GM08714 (cell line): ENCODE data around the gene DNAJB1.
A peak's percentile ranks its signal among the peaks of the same experiment; 100 is the strongest.
"Not testable (repeated sequence)": the region's sequence is repeated elsewhere in the genome, so short reads cannot be mapped to it uniquely, and the experiment has no call there.

ENCODE experiments used
- H3K4me3 ChIP-seq: fragments of 200-500 bp; sonication (Bioruptor generic); 2 replicates; pipeline ENCODE4 v1.5.1; 2014; ENCODE audit warnings: mild to moderate bottlenecking, low read length, inconsistent platforms
- ZNF274 ChIP-seq: IDR thresholded peaks from 2 replicates; pipeline ENCODE4 v1.6.1; 2012; ENCODE audit warnings: mild to moderate bottlenecking, low read depth, low read length

The DNAJB1 gene

GRCh38 chr19:14519860-14520407, 1.7 kb upstream of the DNAJB1 start:
- no peak overlapping the region for H3K4me3 ChIP-seq
- no peak for TF ChIP-seq ZNF274

GRCh38 chr19:14519245-14519859, 1.2 kb upstream of the DNAJB1 start:
- TF ChIP-seq ZNF274, result no peak
- H3K4me3 ChIP-seq, result no peak overlapping the region; the same call in 1 of the 2 replicates

- TF ChIP-seq ZNF274, result no peak
- H3K4me3 ChIP-seq, result peak overlapping the region; percentile 96
These were observed 754 bp downstream of the DNAJB1 start for GRCh38 chr19:14517446-14517839.

- no peak for TF ChIP-seq ZNF274
- H3K4me3 ChIP-seq, result peak overlapping the region; percentile 96
These were observed 1.3 kb downstream of the DNAJB1 start for GRCh38 chr19:14516746-14517438.

- no peak for TF ChIP-seq ZNF274
- peak overlapping the region; percentile 96; the same call in 1 of the 2 replicates for H3K4me3 ChIP-seq
These were observed 2.1 kb downstream of the DNAJB1 start for GRCh38 chr19:14516048-14516534.

GRCh38 chr19:14515501-14516047, 2.6 kb downstream of the DNAJB1 start:
- TF ChIP-seq ZNF274, result no peak
- H3K4me3 ChIP-seq, result no peak overlapping the region

GRCh38 chr19:14514215-14514863, 3.9 kb downstream of the DNAJB1 start:
- TF ChIP-seq ZNF274, result no peak
- no peak overlapping the region for H3K4me3 ChIP-seq

- TF ChIP-seq ZNF274, result no peak
- H3K4me3 ChIP-seq, result no peak overlapping the region
These were observed 5.7 kb downstream of the DNAJB1 start for GRCh38 chr19:14512406-14512961.

- no peak overlapping the region for H3K4me3 ChIP-seq
These were observed 7.0 kb downstream of the DNAJB1 start for GRCh38 chr19:14511229-14511593.

GRCh38 chr19:14510311-14511228, 7.6 kb downstream of the DNAJB1 start:
- no peak overlapping the region for H3K4me3 ChIP-seq
- no peak for TF ChIP-seq ZNF274

More at GRCh38 chr19:14511229-14511593, 7.0 kb downstream of the DNAJB1 start:
- no peak for TF ChIP-seq ZNF274

GRCh38 chr19:14507704-14508542, 10.3 kb downstream of the DNAJB1 start:
- no peak overlapping the region for H3K4me3 ChIP-seq
- TF ChIP-seq ZNF274, result no peak

- H3K4me3 ChIP-seq, result no peak overlapping the region
- no peak for TF ChIP-seq ZNF274
These were observed 12.5 kb downstream of the DNAJB1 start for GRCh38 chr19:14505488-14506239.

GRCh38 chr19:14504575-14504974, 13.6 kb downstream of the DNAJB1 start:
- not testable (repeated sequence) for H3K4me3 ChIP-seq
